Left lung (tissue), 10 donors: ENCODE measurements around the gene RDH13. TPM values are rescaled to one million over a fixed set of nuclear protein-coding genes. Genes with fewer than 3 reads are reported as not detected.

Experiments used
- ATAC-seq: fragments of 200-7000 bp; cut with Tn5 transposase; one replicate; pipeline ENCODE4 v1.9.1; 2020; ENCODE audit warnings: moderate library complexity
- DNase-seq, 4 donors: peaks; one replicate each; pipeline ENCODE4 v3.0.0-alpha.2; 2013 to 2020
- H3K27ac ChIP-seq, 2 donors: fragments of 200-600 bp; sonication (generic) in 1 of 2; one replicate each; pipeline versions ENCODE4 v1.5.0 to v1.8.0; 2020 to 2021
- H3K27me3 ChIP-seq, 2 donors: fragments of 200-600 bp; sonication (generic) in 1 of 2; one replicate each; pipeline versions ENCODE4 v1.5.0 to v1.8.0; 2020 to 2021
- H3K36me3 ChIP-seq, 2 donors: fragments of 200-600 bp; sonication (generic) in 1 of 2; one replicate each; pipeline versions ENCODE4 v1.5.0 to v1.8.0; 2020 to 2021
- H3K4me1 ChIP-seq, 2 donors: fragments of 200-600 bp; one replicate each; pipeline ENCODE4 v1.8.0; 2021
- H3K4me3 ChIP-seq, 2 donors: fragments of 200-600 bp; sonication (generic) in 1 of 2; one replicate each; pipeline versions ENCODE4 v1.5.0 to v1.8.0; 2020 to 2021; ENCODE audit warnings: mild to moderate bottlenecking in 1 of 2
- H3K9me3 ChIP-seq, 2 donors: fragments of 200-600 bp; sonication (generic) in 1 of 2; one replicate each; pipeline versions ENCODE4 v1.5.0 to v1.8.0; 2020 to 2021
- intact Hi-C, 2 donors: fragments of 100-400 bp; cut with DNase I; formaldehyde crosslinking; loops; one replicate each; pipeline versions ENCODE4 v1.11.2 to v1.14.2; 2022
- polyA plus RNA-seq, 6 donors: library from polyadenylated mRNA; unstranded; fragments of 120-200 nt; gene quantifications; one replicate each; pipeline ENCODE4 v1.2.1, GENCODE V29; 2013; ENCODE audit not compliant: insufficient read length in 6 of 6
- total RNA-seq, 2 donors: library from RNA; stranded (reverse); fragmentation: NEBNext Ultra II Directional; extraction: Animal tissue kit (Norgen Biotek cat#: 25700); gene quantifications; one replicate each; pipeline ENCODE4 v1.2.1, GENCODE V29; 2021
- TF ChIP-seq, protein P1 (sequence below), 2 donors: fragments of 200-600 bp; sonication (generic) in 1 of 2; IDR thresholded peaks; one replicate each; pipeline versions ENCODE4 v1.5.0 to v1.8.0; 2021; ENCODE audit warnings: antibody characterized with exemption in 2 of 2
- donor health status: DM: no; HTN: yes; CAD: no.
- donor health status: DM: no; HTN: no; CAD: no.

The RDH13 gene
- total and polyA plus RNA-seq, 8 donors, result 7.3 to 38.0 (median 13.7) TPM

DNA sequence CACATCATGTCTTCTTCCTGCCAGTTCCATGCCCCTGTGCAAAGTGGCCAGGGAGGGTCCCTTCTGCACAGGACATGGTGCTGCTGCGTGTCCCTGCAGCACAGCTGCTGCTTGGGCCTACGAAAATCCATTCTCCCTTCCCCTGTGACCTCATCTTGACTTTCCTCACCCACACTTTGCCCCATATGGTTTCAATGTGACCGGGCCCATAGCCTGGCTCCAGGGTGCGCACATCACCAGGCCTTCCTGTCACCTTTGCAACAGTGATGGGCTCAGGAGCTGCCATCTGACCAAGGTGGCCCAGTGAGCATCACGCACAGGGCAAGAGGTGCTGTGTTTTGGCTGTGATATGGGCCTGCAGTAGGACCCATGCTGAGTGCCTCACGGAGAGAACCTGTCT is 43.6 kb upstream of the RDH13 start:
- ATAC-seq (no peak), DNase-seq (no peak)
- Histone ChIP-seq H3K4me1 (no peaks in the 10 kb centered on the region), H3K9me3 (no peaks in the 10 kb centered on the region), H3K36me3 (peaks cover 0 to 70% of the 10 kb centered on the region in 2 donors), H3K27me3 (no peaks in the 10 kb centered on the region), H3K4me3 (no peak overlapping the region), H3K27ac (no peak overlapping the region)
- TF ChIP-seq, protein P1, sequence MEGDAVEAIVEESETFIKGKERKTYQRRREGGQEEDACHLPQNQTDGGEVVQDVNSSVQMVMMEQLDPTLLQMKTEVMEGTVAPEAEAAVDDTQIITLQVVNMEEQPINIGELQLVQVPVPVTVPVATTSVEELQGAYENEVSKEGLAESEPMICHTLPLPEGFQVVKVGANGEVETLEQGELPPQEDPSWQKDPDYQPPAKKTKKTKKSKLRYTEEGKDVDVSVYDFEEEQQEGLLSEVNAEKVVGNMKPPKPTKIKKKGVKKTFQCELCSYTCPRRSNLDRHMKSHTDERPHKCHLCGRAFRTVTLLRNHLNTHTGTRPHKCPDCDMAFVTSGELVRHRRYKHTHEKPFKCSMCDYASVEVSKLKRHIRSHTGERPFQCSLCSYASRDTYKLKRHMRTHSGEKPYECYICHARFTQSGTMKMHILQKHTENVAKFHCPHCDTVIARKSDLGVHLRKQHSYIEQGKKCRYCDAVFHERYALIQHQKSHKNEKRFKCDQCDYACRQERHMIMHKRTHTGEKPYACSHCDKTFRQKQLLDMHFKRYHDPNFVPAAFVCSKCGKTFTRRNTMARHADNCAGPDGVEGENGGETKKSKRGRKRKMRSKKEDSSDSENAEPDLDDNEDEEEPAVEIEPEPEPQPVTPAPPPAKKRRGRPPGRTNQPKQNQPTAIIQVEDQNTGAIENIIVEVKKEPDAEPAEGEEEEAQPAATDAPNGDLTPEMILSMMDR (IDR thresholded peaks at IDR 0.05), result no peak
- intact Hi-C loops, result no loop called here

DNA sequence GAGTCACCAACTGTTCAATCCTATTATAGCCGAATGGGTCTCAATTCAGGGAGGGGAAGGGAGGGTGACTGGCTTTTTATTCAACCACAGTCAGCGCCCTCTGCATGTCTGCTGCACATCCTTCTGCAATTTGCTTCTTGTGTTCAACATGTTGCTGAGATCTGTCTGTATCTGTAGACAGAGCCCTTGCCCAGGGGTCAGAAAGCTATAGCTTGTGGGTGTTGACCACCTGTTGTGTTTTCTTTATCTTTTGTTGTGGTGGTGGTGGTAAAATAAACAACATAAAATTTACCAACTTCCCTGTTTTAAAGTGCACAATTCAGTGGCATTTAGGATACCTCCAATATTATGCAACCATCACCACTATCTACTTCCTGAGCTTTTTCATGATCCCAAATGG is 42.3 kb upstream of the RDH13 start:
- TF ChIP-seq, protein P1 (IDR thresholded peaks at IDR 0.05), result no peak
- Histone ChIP-seq H3K27ac (no peak overlapping the region), H3K9me3 (no peaks in the 10 kb centered on the region), H3K36me3 (peaks cover 0 to 74% of the 10 kb centered on the region in 2 donors), H3K27me3 (no peaks in the 10 kb centered on the region), H3K4me3 (no peak overlapping the region), H3K4me1 (no peaks in the 10 kb centered on the region)
- DNase-seq (no peak), ATAC-seq (no peak)
- intact Hi-C loops, result no loop called here

DNA sequence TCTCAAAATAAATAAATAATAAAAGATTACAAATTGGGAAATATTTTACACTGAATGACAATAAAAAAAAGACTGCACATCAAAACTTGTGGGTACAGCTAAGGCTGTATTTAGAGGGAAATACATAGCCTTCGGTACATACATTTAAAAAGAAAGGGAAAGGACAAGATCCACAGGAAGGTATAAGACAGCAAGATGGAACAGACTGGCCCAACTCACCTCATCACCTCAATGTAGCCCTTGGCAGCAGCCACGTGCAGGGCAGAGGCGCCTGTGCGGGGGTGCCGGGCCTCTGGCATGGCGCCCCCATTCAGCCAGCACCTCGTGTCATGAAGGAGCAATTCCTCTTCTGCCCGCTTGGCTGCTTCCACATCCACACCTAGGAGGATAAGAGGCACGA is 40.2 kb upstream of the RDH13 start:
- ATAC-seq (no peak), DNase-seq (no peak)
- H3K36me3 ChIP-seq, result peaks cover 0 to 76% of the 10 kb centered on the region in 2 donors
- no peak overlapping the region for H3K4me3 ChIP-seq
- intact Hi-C loops, result no loop called here
- TF ChIP-seq, protein P1 (IDR thresholded peaks at IDR 0.05), result no peak
- no peaks in the 10 kb centered on the region for H3K27me3 ChIP-seq
- H3K27ac ChIP-seq, result no peak overlapping the region
- H3K9me3 ChIP-seq, result no peaks in the 10 kb centered on the region
- H3K4me1 ChIP-seq, result peaks cover 0 to 8% of the 10 kb centered on the region in 2 donors

DNA sequence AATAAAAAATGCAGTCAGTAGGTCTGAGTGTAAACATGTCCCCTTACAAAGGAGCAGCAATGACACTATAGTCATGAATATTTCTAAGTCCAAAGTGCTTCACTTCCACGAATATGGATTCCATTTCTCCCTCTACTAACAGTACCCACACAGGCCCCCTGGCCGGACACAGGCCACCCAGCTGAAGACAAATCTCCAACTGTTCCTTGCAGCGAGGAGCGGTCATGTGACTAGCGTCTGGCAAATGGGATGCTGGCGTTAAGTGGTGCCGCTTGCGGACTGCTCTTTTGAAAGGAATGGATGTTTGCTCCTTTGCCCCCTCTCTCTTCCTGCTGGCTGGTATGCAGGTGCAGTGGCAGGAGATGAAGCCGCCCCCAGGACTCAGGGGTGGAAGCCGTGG is 38.3 kb upstream of the RDH13 start:
- no peaks in the 10 kb centered on the region for H3K9me3 ChIP-seq
- no peaks in the 10 kb centered on the region for H3K27me3 ChIP-seq
- TF ChIP-seq, protein P1 (IDR thresholded peaks at IDR 0.05), result no peak
- intact Hi-C loops, result no loop called here
- H3K36me3 ChIP-seq, result peaks cover 0 to 74% of the 10 kb centered on the region in 2 donors
- no peak for DNase-seq
- no peak overlapping the region for H3K4me3 ChIP-seq
- no peak for ATAC-seq
- H3K27ac ChIP-seq, result no peak overlapping the region
- peaks cover 0 to 8% of the 10 kb centered on the region in 2 donors for H3K4me1 ChIP-seq

DNA sequence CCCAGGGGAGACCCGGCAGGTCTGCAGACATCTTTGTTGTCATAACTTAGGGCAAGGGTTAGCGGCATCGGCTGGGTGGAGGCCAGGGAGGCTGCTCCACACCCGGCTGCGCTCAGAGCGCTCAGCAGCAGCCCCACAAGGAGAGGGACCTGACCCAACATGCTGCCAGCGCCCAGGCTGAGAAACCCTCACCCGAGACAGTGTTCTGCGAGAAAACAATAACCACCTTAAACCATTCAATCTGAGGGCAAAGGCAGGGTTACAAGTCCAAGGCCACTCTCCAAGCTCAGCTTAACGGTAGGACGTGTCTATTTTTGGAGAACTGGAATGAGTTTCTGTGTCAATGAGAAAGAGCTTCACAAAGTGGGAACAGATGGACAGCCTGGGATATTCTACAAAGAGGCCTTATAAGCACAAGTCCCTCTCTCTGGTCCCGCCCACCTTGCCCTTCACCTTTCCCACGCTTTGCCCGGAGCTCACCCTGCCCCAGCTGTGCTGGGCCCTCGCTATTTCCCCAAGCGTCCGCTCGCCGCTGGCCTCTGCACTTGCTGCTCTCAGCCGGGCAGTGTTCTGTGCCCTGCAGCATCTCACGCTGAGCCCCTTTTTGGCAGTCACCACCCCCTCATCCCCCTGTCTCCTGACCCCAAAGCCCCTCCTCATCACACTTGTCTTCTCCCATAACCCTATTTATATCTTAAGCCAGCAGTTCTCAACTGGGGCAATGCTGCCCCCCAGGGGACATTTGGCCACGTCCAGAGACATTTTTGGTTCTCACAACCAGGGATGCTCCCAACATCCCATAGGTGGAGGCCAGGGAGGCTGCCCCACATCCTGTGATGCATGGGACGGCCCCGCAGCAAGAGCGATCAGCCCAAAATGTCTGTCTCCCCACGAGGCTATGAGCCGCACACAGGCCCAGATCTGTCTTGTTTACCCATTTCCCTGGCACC is 36.9 kb upstream of the RDH13 start:
- H3K27me3 ChIP-seq, result no peaks in the 10 kb centered on the region
- intact Hi-C loops, result no loop called here
- TF ChIP-seq, protein P1 (IDR thresholded peaks at IDR 0.05), result no peak
- peaks cover 0 to 79% of the 10 kb centered on the region in 2 donors for H3K36me3 ChIP-seq
- H3K4me3 ChIP-seq, result no peak overlapping the region
- H3K9me3 ChIP-seq, result no peaks in the 10 kb centered on the region
- no peak overlapping the region for H3K27ac ChIP-seq
- DNase-seq (no peak), ATAC-seq (no peak)
- H3K4me1 ChIP-seq, result peaks cover 0 to 8% of the 10 kb centered on the region in 2 donors
